GM21381 (cell line): ENCODE measurements around the gene COCH.
A peak's percentile ranks its signal among the peaks of the same experiment; 100 is the strongest.

ENCODE experiments used
- ATAC-seq: cut with Tn5 transposase; IDR thresholded peaks from one replicate; pipeline ENCODE4 v1.9.1; 2021; ENCODE audit warnings: mild to moderate bottlenecking, moderate library complexity; ENCODE audit not compliant: unreplicated experiment

The COCH gene

DNA sequence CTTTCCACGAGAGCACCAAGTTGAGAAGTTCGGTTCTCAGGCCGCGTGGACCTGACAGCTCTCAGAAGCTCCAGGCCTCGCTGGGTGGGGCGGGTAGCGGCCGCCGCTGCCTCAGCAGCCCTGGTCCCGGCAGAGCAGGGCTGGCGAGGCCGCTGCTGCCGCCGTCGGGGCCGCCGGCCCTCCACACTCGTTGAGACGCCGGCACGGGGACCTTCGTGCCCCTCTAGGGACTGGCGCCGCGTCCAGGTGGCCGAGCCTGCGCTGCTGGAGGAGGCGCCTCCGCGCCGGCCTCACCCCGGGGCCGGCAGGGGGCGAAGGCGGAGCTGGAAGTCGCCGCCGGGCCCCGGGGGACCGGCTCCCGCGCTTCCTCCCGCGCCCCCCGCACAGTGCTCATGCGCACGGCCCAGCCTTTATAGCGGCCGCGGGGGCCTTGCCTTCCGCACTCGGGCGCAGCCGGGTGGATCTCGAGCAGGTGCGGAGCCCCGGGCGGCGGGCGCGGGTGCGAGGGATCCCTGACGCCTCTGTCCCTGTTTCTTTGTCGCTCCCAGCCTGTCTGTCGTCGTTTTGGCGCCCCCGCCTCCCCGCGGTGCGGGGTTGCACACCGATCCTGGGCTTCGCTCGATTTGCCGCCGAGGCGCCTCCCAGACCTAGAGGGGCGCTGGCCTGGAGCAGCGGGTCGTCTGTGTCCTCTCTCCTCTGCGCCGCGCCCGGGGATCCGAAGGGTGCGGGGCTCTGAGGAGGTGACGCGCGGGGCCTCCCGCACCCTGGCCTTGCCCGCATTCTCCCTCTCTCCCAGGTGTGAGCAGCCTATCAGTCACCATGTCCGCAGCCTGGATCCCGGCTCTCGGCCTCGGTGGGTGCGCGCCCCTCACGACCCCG, at the start of gene COCH:
Gene COCH, plus strand, starts transcription at position 440 of the 879 bp plus-strand sequence. Its CDS starts 380 bp downstream, at position 820.
- peak; percentile 64 for ATAC-seq

DNA sequence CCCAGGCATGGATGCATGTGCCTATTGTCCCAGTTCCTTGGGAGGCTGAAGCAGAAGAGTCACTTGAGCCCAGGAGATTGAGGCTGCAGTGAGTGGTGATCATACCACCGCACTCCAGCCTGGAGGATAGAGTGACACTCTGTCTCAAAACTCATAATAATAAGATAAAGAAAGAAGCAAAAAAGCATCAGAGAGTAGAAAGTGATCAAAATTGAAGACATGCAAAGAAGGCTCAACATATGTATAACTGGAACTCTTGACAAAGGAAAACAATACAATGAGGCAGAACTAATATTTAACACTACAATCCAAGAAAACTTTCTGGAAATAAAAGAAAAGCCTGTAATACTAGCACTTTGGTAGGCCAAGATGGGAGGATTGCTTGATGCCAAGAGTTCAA, 48.3 kb upstream of the COCH start:
- no peak for ATAC-seq

DNA sequence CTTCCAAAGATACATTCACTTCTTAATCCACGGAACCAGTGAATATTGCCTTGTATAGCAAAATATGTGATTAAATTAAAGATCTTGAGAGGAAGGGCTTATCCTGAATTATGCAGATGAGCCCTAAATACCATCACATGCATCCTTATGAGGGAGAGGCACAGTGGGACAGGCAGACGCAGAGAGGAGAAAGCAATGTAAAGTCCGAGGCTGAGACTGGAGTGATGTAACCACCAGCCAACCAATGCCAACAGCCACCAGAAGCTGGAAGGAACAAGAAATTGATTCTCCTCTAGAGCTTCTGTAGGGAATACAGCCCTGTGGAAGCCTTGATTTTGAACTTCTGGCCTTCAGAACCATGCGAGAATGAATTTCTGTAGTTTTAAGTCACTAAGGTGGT, 44.5 kb upstream of the COCH start:
- no peak for ATAC-seq

DNA sequence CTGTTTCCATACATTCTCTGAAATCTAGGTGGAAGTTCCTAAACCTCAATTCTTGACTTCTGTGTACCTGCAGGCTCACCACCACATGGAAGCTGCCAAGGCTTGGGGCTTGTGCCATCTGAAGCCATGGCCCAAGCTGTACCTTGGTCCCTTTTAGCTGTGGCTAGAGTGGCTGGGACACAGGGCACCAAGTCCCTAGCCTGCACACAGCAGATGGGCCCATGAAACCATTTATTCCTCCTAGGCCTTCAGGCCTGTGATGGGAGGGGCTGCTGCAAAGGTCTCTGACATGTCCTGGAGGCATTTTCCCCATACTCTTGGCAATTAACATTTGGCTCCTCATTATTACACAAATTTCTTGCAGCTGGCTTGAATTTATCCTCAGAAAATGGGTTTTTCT, 40.0 kb upstream of the COCH start:
- ATAC-seq: no peak

- no peak for ATAC-seq
These were observed 36.0 kb upstream of the COCH start for GRCh38 chr14:30838351-30838750.

GRCh38 chr14:30840086-30840779, 34.1 kb upstream of the COCH start:
- no peak for ATAC-seq

GRCh38 chr14:30842431-30842830, 31.9 kb upstream of the COCH start:
- ATAC-seq: no peak

GRCh38 chr14:30848449-30849240, 25.7 kb upstream of the COCH start:
- ATAC-seq: no peak

DNA sequence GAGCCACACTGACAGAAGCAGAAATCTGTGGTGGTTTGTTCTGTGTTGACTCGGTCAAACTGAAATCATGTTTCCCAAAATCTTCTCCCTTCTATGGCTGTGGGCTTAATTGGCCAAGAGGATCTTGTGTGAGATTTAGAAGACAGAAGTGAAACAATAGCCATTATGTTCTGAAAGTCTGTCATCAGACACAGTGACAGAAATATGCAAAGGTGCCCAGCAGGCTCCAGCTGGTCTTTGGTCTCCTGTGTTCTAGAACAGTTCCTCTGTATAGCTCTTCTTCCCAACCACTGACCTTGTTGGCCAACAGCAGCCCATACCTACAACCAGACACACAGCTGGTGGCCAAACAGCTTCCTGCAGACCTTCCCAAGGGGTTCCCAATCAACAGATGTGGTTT, 25.0 kb upstream of the COCH start:
- peak; percentile 93 for ATAC-seq

- no peak for ATAC-seq
These were observed 24.4 kb upstream of the COCH start for GRCh38 chr14:30849983-30850382.

DNA sequence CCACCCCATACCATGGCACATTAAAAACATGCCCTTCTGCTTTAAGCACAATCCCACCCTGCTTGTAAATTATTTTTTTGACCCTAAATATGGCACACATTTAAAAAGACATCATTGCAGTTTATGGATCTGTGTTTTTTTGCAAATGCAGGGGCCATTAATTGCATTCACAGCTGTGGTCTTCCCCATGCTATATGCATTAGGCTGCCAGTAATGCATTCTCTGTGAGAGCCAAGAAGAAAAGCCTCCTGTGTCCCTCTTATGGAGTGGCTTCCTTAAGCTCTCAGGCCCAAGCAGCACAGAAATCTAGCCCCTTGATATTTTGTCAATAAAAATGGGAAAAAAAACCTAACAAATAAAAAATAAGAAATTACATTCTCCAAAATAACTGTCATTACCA, 20.4 kb upstream of the COCH start:
- no peak for ATAC-seq

GRCh38 chr14:30854492-30854891, 19.9 kb upstream of the COCH start:
- peak; percentile 43 for ATAC-seq

DNA sequence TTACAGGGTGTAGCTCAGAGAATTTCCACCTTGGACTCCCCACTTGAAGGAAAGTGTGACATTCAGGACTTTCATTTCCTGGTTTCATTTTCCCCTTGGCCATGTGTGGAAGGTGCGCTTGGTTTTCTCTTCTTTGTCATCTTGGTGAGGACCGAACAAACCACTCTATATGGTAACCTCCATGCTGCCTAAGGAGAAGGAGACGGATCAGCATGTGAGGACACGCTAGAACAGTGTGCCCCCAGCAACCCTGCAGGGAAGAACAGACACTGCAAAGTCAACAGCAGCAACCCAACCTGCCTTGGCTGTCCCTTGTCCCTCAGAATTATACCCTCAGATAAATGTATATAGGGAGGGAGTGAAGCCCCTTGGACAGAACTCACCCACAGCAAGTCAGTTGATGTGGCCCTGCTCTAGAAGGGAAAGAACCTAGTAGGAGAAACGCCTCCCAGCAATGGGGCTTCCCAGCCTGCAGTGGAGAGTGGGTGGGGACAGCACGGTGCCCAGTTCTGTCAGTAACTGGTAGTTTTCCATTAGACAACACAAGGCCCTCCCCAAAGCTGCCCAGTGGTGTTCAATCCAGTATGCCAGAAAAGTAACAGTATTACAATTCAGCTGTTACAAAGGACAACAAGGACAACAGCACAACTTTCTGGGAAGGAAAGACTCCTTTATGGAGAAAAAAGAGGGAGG, 18.9 kb upstream of the COCH start:
- ATAC-seq: peak; percentile 67

DNA sequence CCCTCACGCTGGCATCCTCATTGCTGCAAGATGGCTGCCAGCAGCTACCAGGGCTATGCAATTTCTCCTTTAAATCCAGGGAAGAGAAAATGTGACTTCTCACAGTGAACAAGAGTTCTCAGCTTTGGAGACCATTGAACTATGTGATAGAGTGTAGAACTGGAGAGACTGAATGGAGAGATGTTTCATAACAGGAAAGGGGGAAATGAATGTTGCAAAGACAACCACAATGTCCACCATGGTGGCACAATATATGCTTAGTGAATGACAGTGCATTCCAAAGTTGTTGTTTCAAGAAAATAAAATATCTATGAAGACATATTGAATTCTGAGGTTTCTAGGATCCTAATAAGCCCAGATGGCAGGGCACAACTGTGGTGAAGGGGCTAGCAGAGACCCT, 13.2 kb upstream of the COCH start:
- no peak for ATAC-seq

DNA sequence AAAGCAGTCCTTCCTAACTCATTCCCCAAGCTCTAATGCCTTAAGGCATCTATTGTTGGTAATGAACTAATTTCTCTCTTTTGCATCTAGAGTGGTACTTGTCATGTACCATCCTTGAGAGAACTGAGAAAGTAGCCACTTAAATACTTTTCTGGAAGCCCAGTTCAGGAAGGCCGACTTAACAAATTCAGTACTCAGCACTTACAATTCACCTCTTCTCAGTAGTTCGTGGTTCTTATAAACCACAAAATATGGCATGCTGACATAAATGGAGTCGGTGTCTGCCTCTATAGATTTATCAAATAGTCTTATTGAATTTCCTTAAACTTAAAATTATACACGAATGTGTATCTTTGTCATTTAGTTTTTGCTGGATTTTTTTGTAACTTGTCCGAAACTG, 9.4 kb upstream of the COCH start:
- ATAC-seq: no peak

GRCh38 chr14:30868736-30869135, 5.6 kb upstream of the COCH start:
- ATAC-seq: no peak

GRCh38 chr14:30869551-30870155, 4.7 kb upstream of the COCH start:
- ATAC-seq: no peak

GRCh38 chr14:30872602-30873001, 1.8 kb upstream of the COCH start:
- no peak for ATAC-seq

GRCh38 chr14:30873308-30874119, 845 bp upstream of the COCH start:
- no peak for ATAC-seq
